GM19395 (cell line): ENCODE data around the gene SMURF1.

Experiments used
- ATAC-seq: cut with Tn5 transposase; IDR thresholded peaks from one replicate; pipeline ENCODE4 v1.9.1; 2021; ENCODE audit warnings: mild to moderate bottlenecking, moderate library complexity; ENCODE audit not compliant: unreplicated experiment

Gene SMURF1

DNA sequence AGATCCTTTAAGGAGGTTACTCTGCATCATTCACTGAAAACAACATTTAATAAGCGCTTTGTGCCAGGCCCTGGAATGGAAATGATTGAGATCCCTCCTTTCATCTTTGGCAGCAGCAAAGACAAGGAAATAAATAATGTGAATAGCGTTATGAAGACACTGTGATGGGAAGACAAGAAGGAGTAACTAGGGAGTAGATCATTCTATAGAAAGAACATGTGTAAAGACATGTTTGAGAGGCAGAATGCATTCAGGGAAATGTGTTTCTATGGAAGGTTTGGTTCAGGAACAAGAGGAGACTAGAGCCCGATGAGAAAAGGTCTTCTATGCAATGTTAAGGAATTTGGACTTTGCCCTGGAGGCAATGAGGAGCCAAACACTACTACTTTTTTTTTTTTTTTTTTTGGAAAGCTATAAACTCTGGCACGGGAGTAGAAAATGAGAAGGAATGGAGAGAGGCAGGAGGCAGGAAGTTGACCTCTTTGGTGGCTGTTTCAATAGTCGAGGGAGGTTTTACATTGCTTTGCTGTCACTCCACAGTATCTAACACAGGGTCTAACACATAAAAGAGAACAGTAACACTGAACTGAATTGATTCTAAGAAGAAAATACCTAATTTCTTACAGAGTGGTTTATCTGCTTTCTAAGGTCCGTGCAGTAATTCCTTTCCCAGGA, 44.9 kb downstream of the SMURF1 start:
- ATAC-seq = no peak

DNA sequence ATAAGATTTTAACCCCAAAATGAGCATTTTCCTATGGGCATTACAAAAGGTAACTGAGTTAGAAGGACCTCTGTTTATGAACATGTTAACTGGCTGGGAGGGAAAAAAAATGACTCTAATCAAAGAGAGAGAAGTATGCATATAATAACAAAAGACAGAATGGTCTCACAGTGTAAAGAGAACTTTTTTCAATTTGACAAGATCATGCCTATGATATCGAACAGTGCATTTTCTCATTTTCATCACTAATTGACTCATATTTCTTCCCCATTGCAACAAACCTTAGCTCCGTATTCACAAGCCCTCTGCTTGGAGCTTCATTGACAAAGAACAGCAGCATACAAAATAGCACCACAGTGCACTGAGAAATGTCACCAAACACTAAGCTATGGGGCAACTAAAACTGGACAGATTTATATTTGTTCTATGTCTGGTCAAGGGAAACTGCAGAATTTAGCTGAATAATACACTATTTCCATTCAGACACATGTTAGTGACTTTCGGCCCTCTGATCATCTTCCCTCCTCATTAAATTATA, 45.6 kb downstream of the SMURF1 start:
- no peak for ATAC-seq

DNA sequence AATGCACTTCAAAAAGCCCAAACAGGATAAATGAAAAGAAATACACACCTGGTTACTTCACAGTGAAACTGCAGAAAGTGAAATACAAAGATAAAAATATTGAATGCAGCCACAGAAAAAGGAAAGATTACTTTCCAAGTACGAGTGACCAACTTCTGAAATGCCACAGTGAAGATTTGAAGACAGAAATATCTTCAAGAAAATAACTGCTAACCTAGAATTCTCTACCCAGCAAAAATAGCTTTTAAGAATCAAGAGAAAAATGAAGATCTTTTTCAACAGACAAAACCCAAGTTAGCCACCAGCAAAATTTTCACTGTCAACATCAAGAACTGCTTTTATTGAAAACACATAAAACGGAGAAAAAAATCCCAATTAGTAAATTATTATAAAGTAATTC, 46.2 kb downstream of the SMURF1 start:
- ATAC-seq = no peak

DNA sequence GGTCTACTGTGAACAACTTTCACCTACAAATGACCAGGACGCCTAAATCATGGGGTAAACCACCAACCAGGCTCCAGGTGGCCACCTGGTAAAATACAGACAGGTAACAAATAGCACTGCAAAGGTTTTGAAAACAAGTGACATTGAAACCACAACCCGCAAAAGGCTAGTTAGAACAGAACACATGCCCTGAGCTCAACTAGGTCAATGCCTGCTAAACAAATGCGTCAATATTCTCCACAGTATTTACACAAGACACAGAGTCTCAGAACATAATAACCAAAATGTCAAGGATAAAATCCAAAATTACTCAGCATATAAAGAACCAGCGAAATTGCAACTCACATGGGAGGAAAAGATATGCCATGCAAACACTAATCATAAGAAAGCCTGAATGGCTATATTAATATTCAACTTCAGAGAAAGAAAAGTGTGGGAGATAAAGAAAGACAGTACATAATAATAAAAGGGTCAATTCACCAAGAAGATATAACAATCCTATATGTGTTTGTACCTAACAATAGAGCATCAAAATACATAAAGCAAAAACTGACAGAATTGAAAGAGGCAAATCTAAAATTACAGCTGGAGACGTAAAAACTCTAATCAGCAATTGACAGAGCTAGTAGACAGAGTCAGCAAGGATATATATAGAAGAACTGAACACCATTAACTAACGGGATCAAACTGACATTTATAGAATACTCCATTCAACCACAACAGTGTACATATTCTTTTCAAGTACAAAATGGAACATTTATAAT, 47.6 kb downstream of the SMURF1 start:
- ATAC-seq = no peak

DNA sequence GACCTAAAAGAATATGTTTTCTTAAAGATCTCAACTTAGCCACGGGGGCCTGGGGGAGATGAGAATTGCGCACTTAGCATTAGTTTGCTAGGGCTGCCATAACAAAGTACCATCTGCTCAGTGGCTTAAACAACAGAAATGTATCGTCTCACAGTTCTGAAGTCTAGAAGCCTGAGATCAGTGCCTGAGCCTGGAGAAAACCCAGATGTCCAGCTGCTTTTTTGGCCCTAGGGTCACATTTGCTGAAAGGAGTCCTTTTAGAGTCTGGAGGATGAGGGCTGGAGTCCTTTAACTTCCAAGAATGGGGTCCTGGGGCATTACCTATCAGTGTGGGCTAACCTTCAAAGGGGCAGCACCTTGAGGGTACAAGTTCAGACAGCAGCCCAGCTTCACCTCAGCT, 48.2 kb downstream of the SMURF1 start:
- no peak for ATAC-seq

DNA sequence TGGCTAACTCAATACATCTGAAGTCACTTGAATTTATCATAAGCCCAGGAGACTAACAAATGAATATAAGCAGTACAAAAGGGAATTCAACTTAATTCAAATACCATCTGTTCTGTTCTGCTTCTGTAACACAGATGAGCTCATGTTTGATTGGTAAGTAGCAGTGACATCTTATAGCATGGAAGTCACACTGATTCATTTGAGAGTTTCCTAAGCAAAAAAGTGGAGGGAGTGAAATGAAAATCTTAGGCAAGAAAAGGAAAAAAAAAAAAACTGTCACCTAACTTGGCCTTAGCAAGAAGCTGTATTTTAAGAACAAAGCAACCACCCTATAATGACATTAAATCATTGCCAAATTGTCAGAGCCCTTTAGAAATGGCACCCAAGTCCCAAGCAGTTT, 49.5 kb downstream of the SMURF1 start:
- no peak for ATAC-seq

DNA sequence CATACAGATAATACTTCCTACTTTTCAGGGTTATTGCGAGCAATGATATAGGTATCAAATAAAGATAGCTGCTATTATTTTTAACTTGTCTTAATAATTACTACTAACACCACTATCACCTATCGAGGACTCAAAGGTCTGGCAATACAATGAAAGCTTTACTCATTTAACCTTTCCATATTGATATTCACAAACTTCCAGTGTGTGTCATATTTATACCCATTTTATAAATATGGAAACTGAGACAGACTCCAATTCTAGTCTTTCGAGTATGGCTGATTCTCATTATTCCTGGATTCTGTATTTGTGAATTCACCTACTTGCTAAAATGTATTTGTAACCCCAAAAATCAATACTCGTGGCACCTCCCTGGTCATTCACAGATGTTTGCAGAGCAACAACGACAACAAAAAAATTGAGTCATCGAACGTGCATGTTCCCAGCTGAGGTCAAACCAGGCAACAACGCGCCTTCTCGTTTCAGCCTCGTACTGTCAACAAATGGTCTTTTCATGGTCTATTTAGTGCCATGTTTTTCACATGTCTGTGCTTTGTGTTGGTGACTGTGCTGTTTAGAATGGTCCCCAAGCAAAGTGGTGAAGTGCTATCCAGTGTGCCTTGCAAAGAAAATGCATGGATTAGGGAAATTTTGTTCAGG, 51.7 kb downstream of the SMURF1 start:
- ATAC-seq = no peak

DNA sequence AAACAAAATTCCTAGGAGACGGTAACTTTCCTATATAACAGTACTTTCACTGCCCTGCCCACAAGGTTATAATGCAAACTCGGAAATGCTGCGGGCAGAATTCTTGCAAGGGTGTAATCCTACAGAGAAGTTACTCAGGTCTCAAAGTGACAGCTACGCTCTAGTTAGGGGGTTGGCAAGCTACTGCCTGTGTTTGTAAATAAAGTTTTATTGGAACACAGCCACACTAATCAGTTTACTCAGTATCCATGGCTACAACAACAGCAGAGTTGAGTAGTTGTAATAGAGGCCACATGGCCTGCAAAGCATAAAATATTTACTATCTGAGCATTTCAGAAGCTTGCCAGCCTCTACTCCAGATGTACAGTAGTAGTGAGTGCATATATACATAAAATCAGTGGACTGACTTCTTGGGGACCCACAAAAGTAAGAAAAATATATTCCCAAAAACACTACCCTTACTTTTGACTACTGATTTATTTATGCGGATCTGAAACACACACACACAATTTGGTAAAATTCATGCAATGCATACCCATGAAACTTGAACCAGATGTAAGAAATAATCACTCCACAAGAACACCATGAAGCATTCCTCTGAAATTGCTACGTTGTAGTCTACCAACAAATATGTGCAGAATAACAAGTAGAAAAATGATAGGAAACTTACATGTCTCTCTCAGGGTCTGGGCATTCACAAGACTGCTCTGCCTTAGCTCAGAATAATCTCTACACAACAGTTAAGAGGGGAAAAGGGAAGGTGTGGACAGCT, 53.0 kb downstream of the SMURF1 start:
- ATAC-seq = no peak

DNA sequence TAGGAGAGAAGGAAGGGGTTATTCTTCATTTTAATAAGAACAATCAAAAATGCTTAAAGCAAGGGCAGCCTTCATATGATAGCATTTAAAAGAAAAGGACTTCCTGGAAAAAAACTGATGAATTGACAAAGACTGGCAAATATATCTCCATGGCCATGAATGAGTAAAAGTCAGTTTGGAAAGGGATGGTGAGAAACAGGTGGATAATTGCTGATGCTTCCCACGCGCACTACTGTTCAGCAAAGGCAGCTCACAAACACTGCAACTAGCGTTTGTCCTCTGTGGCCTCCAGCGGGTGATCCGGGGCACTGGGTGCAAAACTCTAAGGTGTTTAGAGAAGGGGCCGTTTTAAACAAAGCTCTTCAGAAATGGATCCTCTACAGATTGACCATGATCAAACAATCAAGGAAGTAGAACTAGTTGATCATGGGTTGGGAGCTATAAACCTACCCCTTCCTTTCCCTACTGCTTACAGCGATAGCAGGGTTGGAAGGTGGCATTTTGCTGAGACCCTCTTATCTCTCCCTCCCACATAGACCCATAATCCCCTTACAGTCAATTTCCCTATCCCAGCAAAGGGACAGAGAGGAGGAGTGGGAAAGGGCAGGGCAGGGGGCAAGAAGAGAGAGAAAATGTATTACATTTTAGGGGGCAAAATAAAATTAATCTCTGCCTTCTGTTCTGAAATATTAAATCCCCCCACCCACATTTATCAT, 53.8 kb downstream of the SMURF1 start:
- no peak for ATAC-seq

DNA sequence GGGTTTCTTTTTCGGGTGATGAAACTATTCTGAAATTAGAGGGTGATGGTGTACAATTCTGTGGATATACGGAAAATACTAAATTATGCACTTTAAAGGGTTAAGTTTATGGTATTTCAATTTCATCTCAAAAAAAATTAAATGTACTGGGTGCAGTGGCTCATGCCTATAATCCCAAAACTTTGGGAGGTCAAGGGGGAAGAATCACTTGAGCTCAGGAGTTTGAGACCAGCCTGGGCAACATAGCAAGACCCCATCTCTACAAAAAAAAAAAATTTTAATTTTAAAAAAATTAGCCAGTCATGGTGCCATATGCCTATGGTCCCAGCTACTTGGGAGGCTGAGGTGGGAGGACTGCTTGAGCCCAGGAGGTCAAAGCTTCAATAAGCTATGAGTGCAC, 57.0 kb downstream of the SMURF1 start:
- ATAC-seq = no peak

DNA sequence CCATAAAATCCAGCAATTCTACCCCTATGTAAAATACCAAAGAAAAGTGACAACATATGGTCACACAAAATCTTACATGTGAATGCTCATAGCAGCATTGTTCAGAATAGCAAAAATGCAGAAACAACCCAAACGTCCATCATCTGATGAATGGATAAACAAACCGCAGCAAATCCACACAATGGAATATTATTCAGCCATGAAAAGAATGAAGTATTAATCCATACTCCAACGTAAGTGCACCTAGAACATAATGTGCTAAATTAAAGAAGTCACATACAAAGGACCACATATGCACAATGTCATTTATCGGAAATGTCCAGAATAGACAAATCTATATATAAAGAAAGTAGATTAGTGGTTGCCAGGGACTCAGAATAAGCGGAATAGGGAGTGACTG, 57.4 kb downstream of the SMURF1 start:
- ATAC-seq = no peak

DNA sequence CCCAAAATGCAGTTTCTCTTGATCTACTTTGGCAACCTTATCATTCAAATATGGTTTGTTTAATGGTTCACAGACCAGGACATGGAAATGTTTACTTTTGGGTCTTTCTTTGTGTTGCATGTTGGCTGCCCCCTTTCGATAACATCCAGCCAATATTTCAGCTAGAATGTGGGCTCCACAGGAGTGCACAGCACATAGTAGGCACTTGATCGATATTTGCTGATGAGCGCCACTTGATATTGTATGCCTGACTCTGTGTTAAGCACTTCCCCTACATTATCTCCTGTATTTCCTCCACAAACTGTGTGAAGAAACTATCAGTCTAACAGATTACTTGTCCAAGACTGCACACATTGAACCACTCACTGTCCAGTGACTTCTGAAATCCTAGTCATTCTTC, 60.2 kb downstream of the SMURF1 start:
- ATAC-seq = no peak

DNA sequence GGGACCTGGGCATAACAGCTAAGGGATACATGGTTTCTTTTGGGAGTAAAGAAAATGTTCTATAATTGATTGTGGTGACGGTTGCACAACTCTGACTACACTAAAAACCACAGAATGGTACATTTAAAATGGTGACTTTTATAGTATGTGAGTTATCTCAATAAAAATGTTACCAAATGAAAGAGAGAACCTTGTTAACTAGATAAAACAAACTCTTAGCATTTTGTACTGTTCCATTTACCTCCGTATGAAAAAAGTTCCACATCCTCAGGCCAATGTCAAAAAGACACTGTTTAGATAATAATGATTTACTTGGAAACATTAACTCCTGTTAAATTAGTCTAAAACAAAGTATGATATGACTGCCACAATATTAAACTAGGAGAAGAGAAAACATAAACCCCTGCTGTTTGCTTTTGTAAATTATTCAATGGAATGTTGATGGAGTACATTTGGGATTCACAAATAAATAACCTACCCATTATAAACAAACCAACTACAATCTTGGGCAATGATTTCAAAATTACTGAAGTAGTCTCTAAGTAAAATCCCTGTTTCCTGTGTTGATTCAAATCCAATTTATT, 60.7 kb downstream of the SMURF1 start:
- ATAC-seq = no peak

DNA sequence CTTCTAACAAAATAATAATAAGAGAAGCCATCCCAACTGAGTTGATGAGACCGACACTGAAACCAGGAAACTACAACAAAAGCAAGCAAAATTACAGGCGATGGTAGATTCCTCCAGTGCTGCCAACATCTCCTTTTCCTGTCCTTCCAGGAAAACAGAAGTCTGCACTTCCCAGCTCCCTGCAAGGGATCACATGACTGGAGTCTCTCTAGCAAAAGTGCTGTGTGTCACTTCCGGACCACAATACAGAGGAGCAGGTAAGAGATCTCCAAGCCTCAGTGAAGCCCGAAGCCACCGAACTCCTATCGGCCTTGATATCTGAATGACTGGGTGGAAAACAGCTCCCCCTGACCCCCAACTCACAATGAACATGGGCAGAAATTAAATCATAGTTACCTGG, 63.2 kb downstream of the SMURF1 start:
- ATAC-seq = no peak

DNA sequence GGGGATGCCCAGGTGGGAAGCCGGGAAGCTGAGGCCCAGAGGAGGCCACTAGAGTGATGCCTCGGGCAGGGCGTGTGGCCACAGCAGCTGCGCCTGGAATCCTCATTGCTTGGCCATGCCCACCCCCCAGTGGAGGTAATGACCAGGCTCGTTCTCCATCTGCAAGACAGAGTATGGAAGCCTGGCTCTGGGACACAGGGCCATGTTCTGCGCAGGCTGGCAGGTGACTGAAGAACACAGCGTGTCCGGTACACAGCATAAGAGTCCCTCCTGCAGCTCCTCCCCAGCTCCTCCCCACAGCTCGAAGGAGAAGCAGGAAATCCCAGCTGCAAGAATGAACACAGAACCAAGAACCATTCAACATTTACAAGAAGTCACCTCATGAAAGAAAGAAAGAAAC, 64.8 kb downstream of the SMURF1 start:
- ATAC-seq = no peak

DNA sequence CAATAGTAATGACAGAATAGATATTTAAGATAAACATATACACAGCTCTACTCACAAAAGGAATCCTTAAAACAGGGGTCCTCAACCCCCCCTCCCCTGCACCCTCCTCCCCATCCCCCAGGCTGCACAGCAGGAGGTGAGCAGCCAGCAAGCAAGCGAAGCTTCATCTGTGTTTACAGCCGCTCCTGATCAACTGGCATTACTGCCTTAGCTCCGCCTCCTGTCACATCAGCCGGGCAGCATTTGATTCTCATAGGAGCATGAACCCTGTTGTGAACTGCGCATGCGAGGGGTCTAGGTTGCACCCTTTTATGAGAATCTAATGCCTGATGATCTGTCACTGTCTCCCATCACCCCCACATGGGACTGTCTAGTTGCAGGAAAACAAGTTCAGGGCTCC, 65.5 kb downstream of the SMURF1 start:
- no peak for ATAC-seq

DNA sequence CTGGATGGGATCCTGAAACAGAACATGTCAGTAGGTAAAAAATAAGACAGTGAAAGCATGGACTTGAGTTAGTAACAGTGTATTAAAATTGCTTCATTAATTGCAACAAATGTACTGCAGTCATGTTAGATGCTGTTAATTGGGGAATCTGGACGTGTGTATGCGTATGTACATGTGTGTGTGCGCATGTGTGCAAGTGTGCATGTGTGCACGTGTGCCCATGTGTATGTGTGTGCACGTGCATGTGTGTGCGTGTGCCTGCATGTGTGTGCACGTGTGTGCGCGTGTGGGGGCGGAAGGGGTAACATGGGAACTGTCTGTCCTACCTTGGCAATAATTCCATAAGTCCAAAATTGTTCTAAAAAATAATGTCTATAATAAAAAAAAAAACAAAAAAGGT, 67.3 kb downstream of the SMURF1 start:
- no peak for ATAC-seq

DNA sequence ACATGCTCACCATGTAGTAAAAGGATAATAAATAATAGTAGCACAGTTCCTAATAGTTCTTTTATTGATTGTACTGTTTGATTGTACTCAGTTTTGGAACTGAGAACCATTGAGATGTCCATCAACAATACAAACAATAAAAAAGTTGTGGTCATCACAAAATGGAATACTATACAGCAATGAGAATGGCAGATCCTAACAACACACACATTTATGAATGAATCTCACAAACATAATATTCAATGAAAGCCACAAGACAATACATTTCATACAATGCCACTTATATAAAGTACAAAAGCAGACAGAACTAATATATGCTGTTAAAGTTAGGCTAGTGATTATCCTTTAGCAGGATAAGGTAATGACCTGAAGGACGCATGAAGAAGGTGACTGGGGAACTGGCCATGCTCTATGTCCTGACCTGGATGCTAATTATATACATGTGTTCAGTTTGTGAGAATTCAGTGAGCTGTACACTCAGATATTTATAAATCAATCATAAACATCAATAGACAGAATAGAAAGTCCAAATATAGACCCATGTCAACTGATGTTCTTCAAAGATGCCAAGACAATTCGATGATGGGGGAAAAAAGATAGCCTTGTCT, 70.0 kb downstream of the SMURF1 start:
- ATAC-seq = no peak

DNA sequence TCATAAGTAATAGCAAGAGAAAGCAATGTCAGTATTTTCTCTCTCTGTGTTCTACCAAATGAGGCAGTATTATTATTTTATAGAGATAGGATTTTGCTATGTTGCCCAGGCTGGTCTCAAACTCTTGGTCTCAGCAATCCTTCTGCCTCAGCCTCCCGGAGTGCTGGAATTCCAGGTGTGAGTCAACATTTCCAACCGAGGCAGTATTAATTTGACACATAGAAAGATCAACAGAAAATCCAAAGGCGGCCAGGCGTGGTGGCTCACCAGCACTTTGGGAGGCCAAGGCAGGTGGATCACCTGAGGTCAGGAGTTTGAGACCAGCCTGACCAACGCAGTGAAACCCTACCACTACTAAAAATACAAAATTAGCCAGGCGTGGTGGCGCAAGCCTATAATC, 71.8 kb downstream of the SMURF1 start:
- ATAC-seq = no peak

DNA sequence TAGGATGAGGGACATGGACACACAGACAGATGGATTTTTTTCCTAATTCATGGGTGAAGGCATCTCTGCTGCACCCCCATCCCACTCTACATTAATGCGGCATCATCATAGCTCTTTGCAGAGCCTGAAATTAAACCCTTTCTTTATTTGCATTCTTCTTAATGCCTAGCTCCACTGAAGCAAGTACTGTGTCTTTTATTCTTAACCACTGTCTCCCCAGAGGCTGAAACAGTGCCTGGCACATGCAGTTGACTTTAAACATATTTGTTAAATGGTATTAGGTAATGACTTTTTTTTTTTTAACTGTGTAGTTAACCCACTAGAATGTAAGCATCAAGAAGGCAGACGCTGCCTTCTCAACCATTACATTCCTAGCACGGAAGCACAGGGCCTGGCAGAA, 73.5 kb downstream of the SMURF1 start:
- ATAC-seq = no peak
